GM21367 (cell line): ENCODE data around the gene TRHDE.

Experiments
- ATAC-seq: cut with Tn5 transposase; IDR thresholded peaks from one replicate; pipeline ENCODE4 v1.9.1; 2021; ENCODE audit not compliant: unreplicated experiment

The TRHDE gene

GRCh38 chr12:72432037-72432604 lies 160.0 kb downstream of the TRHDE start:
- ATAC-seq, result no peak

GRCh38 chr12:72433298-72433697 lies 161.1 kb downstream of the TRHDE start:
- no peak for ATAC-seq

DNA sequence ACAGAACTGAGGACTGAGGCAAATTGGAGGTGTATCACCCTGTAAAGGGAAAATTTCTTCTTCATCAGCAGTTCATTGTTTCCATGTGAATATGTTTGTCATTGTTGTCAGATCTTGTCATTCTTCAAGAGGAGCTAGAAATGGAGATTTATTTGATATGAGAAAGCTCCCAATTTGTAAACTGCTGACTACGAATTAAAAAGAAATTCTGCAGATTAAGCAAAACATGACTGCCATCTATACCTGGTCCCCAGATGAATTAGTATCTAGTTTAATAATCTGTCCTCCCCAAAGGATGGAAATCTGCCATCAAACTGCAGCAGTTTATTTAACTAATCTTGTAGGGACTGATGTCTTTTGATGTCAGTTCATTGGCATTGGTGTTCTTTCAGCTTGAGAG lies 162.8 kb downstream of the TRHDE start:
- no peak for ATAC-seq

GRCh38 chr12:72442217-72442616 lies 170.0 kb downstream of the TRHDE start:
- ATAC-seq, result no peak

GRCh38 chr12:72444125-72444524 lies 172.0 kb downstream of the TRHDE start:
- ATAC-seq, result no peak

DNA sequence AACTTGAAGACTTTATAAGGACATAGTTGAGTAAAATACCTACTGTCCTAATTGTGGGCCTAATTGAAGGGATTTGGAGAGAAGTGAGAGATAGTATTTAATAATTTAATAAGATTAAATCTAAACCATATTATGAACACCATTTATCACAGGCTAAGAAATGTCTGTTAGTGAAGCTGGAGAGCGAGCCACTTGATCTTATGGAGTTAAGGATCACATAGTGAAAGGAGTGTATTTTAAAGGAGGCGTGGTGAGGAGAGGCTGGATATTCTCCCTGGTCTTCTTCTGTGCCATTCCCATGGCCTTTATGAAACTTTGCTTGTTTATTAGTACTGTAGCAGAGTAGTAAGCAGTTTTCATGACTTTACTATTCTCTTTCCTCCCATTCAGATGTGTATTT lies 172.4 kb downstream of the TRHDE start:
- ATAC-seq, result no peak

DNA sequence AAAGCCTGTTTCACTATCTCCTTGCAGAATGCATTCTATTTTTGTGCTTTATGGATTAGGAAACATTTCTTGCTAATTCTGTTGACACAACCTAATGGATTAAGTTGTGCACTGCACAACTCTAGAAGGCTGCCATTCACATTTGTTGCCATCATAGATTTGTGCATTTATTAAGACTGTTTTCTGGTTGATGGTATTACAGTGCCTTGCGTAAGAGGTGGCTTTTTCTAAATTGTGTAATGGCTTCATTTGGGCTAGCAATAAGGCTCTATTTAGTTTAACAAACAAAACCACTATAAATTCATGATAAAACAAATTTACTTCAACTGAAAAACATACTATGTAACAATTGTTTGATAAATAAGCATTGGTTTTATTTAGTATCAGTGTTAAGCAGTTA lies 175.9 kb downstream of the TRHDE start:
- no peak for ATAC-seq

- ATAC-seq, result no peak
Measured at GRCh38 chr12:72448805-72449204, 176.6 kb downstream of the TRHDE start.

DNA sequence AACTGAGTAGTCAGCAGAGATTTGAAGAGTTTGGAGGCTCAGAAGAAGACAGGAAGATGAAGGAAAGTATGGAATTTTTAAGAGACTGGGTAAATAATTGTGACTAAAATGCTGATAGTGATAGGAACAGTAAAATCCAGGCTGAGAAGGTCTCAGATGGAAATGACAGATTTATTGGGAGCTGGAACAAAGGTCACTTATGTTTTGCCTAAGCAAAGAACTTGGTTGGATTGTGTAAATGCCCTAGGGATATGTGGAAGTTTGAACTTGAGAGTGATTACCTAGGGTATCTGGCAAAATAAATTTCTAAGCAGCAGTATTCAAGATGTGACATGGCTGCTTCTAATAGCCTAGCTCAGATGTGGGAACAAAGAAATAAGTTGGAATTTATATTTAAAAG lies 180.9 kb downstream of the TRHDE start:
- no peak for ATAC-seq

- ATAC-seq, result no peak
Measured at GRCh38 chr12:72453550-72453949, 181.4 kb downstream of the TRHDE start.

DNA sequence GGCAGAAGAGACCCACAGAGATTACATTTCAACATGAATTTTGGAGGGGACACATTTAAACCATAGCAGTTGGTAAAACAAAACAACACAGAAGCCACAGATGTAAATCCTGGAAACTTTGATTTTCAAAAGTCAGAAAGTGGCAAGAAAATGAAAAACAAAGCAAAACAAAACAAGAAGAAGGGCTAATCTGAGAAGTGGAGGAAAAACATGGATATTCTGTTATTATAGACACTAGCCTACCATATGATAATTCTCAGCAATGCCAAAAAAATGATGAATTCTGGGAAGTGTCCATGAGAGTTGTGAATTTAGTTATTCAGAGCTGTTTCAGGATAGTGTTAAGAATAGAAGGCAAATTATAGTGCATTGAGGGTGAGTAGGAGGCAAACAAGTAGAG lies 192.3 kb downstream of the TRHDE start:
- no peak for ATAC-seq

DNA sequence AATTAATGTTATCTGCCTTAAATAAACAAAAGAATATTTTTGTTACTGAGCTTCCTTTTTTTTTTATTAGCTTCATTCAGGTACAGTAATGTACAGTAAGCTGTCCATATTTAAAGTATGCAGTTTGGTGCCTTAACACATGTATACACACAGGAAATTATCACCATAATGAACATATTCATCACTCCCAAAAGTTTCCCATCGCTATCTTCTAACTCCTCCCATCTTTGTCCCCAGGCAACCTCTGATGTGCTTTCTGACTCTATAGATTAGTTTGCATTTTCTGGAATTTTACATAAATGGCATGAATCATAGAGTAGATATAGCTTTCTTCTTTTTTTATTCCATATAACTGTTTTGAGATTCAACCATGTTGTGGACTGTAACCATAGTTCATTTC lies 193.0 kb downstream of the TRHDE start:
- no peak for ATAC-seq

DNA sequence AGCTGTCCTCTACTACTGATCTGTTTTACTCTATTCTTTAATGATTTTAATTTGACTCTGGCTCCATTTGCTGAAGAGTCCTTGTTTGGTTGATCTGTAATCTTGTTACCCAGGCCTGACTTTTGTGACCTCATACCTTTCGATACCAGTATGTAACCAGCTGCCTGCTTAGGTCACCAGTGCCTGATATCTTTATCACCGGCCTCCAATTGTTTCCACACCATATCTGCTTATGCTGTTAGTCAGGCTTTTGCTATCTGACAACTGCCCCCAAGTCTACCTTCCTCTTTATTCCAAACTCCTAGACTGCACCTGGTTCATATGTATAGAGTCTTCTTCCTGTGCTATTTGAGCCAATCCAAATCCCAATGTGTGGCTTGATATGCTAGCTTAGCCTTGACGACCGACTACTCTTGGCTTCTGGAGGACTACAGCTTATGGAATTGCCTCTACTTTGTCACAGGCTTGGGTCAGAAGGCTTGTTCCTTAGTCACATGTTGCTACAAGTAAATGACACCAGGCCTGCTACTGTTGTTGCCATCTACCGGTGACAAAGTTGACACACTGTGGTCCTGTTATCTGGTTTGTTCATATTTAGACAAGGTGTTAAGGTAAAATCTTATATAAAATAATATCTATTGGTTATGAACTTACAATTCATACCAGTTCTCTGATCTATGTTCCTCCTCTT lies 193.9 kb downstream of the TRHDE start:
- ATAC-seq, result no peak

DNA sequence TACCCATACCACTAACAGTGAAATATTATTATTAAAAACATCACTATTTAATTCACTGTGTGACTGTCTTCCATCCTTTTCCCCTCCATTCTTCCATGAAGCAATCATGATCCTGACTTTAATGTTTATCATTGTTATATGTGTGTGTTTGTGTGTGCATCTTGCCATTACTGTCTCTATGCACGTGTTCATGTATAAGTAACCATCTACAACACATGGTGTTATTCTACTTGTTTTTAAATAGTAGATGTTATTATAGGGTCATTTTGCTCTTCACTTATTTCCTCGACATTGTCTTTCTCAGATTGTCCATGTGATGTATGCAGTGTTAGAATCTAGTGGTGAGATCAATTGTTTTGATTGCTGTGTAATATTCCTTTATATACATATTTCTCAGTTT lies 195.8 kb downstream of the TRHDE start:
- ATAC-seq, result no peak

GRCh38 chr12:72468505-72468904 lies 196.3 kb downstream of the TRHDE start:
- no peak for ATAC-seq

GRCh38 chr12:72471806-72472205 lies 199.6 kb downstream of the TRHDE start:
- ATAC-seq, result no peak

- ATAC-seq, result no peak
Measured at GRCh38 chr12:72472350-72472749, 200.2 kb downstream of the TRHDE start.

DNA sequence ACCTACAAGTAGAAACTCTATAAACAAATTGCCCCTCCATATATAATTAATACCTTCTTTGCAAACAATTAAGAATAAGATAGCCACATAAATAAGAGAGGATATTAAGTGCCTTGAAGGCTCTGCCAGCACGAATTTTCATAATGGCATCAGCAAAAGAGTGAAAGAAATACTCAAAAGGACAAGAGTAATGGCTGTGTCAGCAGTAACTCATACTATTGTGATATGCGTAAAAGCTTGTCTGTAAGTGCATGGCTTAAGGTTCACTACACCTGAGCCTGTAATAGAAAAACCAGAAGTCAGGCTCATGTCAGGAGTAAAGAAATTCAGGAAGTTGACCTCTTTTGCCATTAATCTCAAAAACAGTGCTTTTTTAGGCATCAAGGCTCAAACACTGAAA lies 204.1 kb downstream of the TRHDE start:
- no peak for ATAC-seq

DNA sequence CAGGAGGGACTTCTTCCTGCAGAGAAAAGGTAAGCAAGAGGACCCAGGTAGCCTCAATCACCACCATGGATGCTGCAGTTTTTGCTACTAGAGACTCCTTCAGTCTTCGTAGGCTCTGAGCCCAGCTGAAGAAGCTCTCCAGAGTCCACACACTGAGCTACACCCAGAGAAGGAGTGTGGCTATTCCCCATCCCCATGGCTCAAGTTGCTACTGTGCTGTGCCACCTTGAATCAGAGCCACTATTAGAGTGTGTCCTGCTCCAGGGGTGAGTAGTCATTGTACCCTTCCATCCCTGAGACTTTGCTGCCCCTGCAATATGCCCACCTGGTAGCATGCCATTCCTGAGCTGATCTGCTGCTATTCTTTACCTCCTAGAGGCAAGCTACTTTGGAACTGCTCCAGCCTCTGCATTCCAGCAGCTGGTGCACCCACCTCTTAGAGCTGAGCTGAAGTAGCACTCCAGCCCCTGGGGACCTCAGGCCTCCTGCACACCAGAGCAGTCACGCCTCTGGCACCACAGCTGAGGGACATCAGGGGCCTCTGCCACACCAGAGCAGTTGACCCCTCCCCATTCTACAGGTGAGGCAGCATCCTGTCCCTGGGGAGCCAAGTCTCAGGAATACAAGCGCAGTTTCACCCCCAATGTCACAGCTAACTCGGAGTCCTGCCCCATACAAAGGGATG lies 213.0 kb downstream of the TRHDE start:
- ATAC-seq, result no peak

DNA sequence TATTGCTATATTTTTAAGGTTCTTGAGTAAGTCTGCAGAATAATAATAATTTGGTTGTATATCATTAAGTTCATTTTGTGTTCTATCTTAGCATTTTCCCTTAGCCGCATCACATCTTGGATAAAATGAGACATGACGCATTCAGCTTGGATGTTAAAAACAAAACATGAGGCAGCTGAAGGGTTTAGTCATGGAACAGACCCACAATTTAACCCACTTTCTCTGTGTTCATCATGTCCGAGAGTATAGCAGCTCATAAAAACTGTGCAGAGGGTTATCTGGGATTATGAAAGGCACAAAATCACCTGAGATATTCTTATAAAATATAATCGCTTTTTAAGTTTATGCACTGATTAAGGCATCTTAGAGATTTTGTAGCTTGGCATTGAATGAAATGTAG lies 219.3 kb downstream of the TRHDE start:
- no peak for ATAC-seq

GRCh38 chr12:72493407-72493806 lies 221.2 kb downstream of the TRHDE start:
- ATAC-seq, result no peak

DNA sequence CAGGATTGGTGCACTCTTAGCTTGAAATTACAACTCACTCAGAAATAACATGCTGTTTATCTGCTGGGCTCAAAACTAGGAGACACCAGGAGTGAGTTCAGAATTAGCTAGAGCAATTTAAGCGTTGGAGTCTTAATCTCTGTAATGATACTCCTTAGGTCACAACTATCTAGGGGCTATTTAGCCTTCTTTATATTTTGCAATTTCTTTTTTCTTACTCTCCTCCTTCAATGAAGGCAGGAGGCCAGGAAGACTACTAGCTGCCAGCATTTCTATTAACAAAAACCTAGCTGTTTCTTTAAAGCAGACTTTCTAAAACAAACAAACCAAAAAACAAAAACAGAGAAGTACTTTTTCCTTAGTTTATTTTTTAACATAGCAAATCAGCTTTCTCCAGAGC lies 226.2 kb downstream of the TRHDE start:
- ATAC-seq, result no peak

- ATAC-seq, result no peak
Measured at GRCh38 chr12:72499244-72499643, 227.1 kb downstream of the TRHDE start.
